Stimulated activated CD8-positive, alpha-beta memory T cell treated with anti-CD3 and anti-CD28 coated beads, Interleukin-2, amount 100 ng/mL, for 1 hour (primary cell): ENCODE measurements around the gene C3orf52.
A peak's percentile ranks its signal among the peaks of the same experiment; 100 is the strongest.

Experiments used
- DNase-seq, 2 donors: peaks; one replicate each; pipeline ENCODE4 v3.0.0-alpha.2; 2020; ENCODE audit warnings: low read depth in 2 of 2

The C3orf52 gene

DNA sequence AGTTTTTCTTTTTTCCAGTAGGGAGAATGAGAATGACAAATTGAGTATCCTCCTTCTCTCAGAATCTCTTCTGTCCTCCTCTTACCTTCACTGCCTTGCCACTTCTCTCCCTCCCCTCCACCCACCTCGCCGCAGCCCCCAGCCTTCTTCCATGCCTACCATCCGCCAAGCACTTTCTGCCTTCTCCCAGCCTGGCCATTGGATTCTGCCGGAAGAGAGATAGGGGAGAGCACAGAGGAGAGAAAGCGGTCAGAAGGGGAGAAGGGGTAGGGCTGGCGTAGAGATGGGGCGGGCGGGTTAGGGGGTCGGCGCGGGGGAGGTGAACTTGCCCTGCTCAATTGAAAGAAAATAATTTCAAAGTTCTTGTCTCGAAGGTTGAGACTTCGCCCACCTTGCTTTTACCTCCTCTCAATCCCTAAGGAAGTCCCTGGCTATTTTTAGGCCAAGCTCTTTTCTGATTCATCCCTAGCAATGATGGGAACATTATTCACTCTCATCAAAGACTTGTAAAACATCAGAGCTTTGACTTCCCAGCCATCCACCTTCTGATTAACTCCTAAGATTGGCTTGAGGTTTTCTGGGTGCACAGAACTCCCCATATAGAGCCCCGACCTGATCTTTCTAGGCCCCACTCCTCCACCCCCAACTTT is 811 bp downstream of the C3orf52 start:
- DNase-seq, result no peak

DNA sequence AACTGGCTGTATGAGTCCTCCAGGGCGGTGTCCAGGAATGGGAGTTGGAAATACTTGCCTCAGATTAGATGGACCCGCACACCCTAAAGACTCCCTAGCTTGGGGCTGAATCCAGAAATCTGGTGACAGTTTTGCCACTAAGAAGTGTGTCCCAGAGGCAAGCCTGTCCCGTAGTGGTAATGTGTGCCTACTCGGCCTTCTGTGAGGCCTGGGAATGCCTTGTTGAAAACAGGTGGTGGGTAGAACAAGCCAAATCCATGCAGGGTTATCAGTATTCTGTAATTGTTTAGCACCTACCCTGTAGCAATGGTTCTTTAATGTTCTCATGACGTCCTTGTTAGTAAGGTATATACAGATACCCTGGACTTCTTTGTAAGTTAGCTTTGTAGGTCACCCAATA is 1.6 kb downstream of the C3orf52 start:
- DNase-seq, result no peak

DNA sequence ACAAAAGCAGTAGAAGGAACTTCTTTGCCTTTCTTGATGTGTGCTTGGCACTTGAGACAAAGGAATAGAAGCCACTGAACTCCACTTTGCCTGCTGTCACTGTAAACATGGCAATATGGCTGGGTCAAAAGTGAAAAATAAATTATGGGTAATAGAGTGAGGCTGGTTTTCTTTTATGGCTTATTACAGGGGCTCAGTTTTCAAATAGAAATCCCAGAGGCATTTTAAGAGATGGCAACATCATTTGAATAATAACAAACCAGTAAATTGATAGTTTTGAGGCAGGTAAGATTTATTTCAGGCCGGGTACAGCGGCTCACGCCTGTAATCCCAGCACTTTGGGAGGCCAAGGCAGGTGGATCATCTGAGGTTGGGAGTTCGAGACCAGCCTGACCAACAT is 2.8 kb downstream of the C3orf52 start:
- DNase-seq, result no peak

DNA sequence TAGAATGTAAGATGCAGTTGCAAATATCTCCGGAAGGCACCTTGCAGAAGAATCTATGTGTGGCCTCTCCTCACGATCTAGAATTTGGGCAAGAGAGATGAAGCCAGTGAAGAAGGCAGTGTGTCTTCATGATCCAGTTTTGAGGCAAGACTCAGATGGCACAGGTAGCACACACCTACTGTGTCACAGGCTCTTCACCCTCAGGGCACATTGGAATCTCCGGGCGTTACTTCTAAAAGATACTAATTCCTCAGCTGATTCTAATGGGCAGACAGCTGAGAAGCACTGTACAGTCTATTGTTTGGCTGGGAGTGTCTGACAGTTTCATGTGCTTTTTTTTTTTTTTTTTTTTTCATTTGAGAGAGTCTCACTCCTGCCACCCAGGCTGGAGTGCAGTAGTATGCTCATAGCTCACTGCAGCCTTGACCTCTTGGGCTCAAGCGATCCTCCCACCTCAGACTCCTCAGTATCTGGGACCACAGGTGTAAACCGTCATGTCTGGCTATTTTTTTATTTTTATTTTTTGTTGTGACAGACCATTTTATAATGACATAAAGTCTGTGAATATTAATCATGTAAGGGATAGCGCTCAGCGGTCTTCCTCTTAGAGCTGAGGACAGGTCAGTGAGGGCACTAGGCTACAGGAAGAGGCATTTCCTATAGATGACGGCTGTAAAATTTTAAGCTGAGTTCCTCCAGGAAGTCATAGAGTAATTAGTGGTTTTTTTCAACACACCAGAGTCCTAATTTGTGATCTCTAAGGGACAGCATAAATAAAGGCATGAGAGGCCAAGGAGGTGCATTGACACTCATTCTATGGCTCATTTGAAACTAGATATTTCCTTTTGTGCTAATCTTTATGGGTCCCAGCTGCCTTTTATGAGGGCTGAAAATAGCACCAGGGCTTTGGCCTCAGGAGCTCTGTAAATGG is 4.0 kb downstream of the C3orf52 start:
- no peak for DNase-seq

DNA sequence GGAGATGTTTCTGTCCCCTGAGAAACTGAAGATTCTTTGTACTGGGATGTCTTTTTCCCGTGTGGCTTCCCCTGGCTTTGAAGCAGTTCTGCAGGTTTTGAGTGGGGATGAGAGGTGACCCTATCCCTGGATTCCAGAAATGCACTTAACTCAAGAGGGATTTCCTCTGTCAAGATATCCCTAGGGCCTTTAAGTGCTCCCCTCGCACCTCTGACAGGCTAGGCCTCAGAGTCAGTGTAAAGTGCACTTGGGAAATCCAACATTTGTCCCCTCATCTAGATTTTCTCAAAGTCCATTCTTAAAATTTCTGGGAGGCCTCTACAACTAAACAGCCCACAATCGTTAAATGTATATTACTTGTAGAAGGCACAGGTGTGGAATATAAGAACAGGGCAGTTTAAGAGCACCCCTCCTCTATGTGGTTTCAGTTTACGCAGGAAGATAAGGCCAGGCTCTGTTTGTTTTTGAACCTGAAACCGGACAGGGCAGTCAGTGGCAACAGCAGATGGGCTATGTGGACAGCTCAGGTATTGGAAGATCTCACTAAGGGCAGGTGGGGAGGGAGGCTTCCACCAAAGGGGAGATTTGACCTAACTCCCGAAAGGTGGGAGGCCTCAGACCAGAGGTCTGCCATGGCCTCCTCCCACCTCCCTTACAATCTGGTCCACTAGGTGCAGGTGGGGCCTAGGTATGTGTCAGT is 4.8 kb downstream of the C3orf52 start:
- no peak for DNase-seq

DNA sequence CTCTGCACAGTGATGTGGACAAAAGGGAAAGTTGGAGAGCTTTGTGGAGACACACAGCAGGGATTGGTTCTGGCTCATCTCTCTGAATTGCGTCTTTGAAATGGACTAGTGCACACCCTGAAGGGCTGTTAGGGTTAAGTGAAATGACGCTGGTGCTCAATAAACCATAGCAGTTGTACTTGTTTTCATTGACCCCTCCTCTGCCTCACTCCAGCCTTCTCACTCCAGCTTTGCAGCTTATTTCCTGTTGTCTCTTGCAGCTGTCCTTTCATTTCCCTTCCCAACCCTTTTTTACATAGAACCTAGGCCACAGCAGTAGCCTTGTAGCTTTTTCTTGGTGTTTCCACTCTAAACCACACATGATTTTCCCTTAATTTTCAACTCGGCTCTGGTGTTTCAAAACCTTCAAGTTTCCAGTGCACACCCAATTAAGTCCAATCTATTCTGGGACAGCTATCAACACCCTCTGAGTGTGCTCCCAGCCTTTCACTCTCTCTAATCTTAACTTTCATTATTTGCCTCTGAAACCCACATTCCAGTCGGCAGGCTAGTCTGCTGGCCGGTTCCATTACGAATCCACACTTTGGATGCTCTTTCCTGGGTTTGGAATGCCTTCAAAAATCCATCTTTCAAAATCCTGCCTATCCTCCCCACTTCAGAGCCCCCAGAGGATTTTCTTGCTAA is 6.4 kb downstream of the C3orf52 start:
- no peak for DNase-seq

DNA sequence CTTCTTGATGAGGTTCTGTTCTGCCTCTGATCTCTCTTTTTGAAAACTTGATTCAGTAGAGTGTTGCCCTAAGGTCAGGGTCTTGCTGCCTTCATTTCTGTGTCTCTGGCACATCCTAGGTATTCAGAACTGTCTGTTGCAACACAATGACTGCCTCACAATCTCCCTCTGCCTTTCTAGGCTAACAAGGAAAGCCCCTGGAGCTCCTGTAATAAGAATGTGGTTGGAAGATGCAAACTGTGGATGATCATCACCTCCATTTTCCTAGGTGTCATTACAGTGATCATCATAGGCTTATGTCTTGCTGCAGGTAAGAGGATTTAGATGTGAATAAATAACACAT is 7.0 kb downstream of the C3orf52 start:
- no peak for DNase-seq

DNA sequence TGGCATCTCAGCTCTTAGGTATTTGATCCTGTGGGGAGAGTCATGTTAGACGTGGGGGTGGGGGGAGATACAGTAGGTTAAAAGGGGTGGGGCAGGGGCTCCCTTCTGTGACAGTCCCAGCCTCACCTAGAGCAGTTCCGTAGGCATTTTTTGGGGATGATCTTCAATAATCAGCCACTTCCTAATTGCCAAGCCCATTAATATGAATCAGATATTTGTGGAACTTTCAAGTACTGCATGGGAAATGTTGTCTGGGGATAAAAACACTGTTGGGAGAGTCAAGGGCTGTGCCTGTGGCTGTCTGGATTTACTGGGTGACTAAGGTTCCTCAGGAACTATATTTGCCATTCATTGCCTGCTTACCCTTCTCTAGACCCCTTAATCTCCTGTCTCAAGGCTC is 9.5 kb downstream of the C3orf52 start:
- DNase-seq, result no peak

DNA sequence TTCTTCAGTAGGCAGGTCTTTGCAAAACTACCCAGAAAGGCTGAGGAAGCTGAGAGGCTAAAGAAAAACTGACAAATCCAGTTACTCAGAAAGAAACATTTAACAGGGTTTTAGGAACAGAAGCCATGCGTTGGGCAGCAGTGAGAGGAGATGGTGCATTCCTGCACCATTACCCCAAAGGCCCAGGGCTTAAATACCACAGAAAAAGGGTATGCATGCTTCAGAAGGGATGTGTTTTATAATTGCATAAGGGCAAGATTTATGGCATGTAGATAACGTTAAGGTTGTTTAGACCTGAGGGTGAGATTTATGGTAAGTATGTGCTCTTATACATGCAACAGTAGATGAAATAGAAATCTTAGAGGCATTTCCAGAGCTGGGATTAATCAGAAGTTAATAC is 10.0 kb downstream of the C3orf52 start:
- DNase-seq, result no peak

DNA sequence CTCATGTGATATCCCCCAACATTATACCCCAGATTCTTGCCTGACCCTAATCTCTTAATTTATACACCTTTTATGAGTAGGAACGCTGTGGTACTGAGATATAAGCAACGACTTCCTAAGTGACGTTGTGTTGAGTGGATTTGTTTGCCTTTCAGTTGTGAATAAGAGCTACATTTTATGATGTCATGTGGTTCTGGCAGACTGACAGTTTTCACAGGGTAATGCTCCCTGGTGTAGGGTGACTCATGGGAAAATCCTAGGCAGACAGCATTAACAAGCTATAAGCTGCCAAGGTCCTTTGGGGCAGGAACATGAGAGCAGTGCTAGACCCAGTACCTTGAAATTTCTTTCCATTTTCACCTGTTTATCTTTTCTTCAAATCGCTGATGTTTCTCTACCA is 11.2 kb downstream of the C3orf52 start:
- no peak for DNase-seq

DNA sequence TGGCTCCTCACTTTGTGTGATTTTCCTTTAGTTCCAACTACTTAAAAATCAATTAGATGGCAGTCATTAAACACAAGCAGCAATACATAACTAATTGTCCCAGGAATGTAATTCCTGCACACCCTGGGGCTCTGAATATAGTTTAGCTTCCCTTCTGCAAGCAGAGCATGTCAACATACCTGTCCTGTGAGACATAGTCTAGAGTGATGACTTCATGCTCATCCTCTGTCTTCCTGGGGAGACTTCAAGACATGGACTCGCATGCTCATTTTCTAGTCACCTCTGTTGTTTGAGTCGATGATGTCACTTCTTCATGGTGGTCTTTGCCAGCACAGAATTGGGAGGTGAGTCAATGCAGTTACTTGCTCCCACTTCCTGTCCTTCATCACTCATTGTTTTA is 15.7 kb downstream of the C3orf52 start:
- DNase-seq, result no peak

DNA sequence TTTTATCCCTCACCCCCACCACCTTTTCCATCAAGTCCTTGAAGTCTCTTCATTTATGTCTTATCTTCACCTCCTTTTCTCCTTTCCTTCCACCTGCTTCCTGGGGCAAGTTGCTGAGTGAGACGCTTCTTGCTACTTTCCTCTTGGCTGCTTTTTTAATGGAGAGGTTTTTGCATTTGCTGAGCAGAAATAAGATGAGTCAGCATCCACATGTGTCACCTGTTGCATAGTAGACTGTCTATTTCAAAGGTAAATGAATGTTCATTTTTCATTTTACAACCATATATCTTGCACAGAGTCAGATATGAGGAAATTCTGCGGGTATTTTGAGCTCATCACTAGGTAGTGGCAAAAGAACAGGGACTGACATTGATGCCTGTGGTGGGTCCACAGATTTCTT is 18.6 kb downstream of the C3orf52 start:
- DNase-seq, result no peak

DNA sequence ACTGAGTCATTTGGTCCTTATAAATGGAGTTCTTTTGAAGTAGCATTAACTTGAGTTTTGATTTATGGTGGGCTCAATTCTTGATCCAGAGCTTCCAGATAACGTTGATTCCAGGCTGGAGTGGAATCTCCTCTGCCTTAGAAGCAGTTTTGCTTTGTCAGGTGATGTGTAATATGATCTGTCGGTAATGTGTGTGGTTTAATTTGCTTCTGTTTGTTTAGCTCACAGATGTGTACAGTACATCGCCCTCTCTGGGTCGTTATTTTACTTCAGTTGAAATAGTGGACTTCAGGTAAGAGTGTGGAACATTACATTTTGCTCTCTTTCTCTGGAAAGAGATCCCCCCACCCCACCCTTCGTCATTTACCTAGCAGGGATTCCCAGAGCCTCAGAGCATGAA is 23.1 kb downstream of the C3orf52 start:
- DNase-seq, result no peak

DNA sequence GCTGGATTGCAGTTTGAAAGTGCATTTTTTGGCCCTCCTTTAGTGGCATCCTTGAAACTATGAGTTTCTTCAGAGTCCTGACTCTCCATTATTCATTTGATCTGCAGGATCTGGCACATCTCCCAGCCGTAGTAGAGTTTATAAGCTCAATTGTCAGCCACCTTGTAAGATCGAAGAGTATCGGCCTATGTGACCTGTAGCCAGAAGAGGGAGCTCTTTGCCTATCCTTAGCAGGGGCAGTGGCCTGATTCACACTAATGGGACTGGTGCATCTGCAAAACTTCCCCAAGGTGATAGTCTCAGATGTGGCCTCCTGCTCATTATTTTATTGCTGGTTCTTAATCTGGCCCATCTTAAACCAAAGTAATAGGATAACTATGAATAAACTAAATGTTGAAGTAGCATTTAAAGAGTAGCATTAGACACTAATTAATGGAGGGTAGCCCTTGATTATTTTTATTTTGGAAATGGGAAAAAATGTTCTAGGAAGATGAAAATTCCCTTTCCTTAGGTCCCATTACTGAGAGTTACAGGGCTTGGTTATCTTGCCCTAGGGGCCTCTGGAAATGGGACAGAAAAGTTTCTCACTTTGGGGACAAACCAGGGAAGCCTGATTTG is 25.7 kb downstream of the C3orf52 start:
- peak; percentile 22 to 32 for DNase-seq

DNA sequence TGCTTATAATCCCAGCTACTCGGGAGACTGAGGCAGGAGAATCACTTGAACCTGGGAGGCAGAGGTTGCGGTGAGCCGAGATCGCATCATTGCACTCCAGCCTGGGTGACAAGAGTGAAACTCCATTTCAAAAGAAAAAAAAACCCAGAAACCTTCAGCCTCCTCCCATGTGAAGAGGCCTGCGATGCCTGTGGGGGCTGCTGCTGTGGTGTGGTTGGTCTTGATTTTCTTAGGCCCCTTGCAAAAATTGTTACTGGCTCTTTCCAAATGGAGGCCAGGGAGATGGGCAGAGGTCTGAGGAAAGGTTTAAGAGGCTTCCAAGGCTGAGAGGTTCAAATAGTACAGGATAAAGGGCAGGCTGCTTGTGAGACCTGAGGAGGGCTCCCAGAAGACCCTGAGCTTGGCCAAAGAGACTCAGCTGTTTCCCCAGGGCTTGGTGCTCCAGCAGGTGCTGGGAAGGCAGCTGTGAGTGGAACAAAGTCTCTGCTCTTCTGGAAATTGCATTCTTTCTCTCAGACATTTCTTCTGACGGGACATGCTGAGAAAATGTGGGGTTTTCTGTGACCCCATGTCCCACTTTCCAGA is 28.5 kb downstream of the C3orf52 start:
- DNase-seq, result no peak

DNA sequence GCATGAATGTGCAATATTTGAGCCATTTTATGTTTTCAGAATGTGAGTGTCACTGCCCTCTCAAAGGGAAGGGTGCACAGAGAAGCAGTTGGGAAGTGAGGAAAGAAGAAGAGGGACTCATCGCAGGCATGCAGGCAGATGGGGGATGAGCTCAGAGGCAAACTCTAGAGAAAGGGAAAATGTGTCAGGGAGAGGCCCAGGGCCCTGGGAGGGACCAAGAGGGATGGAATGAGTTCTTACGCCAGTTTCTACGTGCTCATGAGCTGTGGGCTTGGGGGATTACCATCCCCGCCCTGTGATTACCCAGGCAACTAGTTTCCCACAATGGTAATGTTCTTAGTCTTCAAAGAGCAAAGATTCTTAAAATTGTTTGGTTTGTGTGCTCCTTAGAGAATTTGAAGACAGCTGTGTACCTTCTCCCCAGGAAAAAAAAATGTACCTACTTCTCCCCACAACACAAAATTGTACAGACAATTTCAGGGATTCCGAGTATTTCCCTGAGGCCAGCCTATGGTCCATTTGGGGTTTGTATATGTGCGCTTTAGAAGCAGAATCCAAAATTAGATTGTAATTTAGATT is 29.1 kb downstream of the C3orf52 start:
- no peak for DNase-seq

DNA sequence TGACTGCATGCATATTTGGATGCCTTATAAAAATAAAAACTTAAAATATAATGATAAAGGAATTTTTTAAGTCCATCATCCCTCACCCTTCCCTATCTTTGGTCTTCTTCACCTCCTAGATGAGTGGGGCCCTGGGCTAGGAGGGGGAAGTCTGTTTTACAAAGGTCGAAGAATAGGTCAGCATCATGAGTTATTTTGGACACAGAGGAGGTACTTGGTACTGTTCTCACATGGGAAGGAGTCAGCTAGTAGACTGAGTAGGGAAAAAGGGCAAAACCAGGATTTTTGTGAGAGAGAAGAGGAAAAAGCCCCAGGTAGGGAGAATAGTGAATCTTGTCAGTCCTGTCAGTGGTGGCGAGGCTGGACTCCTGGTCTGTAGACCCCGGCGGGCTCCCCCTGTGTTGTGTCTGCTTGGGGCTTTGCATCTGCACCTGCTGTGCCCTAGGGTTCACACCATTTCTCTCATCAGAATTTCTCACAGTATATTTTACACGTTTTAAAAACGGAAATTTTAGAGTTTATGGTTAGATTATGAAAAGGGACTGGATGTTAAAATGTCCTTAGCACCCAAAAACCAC is 29.7 kb downstream of the C3orf52 start:
- DNase-seq, result no peak

DNA sequence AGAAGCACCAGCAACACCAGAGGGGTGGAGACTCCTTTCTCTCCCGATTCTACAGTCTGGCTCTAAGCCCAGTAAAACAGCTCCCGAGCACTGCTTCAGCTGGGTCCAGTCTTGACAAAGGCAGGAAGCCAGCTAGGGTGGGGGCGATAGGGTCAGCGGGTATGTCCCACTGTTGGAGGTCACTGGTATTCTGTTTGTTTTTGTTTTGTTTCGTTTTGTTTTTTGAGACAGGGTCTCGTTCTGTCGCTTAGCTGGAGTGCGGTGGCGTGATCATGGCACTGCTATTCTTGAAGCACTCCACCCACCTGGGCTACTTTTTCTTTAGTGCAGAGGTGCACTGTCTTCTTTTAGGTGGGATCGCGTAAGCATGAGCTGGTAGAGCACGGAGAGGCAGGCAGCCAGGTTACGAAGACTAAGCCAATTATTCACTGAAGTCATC is 30.6 kb downstream of the C3orf52 start:
- no peak for DNase-seq

DNA sequence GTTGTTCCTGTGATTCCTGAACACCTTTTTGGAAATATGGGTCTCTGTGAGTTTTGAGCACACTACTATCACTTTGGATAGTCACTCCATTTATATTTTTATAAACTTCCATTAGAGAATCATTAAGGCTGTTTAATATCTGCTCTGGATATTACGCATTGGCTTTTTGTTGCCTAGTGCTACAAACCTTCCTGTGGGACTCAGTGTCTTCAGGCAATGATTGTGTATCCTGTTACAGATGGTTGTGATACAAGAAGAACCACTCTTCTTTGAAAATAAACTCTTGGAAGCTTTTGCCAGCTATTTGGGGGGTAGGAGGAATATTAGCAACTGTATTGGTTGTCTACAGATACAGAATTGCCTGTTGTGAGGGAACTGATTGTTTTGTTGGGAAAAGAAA is 31.2 kb downstream of the C3orf52 start:
- no peak for DNase-seq

DNA sequence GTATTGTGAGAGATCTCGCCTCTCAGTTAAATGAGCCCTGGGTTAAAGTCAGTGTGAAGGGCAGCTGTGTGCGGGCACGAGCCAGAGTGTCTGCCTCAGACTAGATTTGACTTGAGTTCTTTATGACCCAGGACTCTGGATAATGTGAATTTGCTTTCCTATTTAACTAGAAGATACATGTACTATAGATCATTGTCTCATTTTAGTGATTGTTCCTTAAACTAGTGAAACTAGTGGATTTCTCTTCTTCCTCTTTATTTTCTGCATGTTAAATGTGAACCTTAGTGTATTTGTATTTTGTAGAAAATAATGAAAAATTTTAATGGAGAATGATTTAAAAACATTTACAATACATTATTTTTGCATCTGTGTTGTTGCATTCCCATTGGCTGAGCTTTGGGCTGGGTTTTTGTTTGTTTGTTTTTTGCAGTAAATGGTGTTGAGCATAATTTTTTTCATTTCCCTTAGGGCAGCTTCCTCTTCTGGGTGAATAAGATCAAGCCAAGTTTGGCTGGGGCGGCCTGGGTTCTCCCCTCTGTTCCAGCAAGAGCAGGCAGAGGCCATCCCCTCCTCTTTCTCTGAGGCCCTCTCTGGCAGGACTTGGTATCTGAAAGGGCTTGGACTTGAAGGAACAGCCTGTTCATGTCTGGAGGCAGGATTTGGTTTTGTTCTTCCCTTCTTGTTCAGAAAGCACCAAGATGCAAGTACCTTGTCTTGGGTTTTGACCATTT is 31.8 kb downstream of the C3orf52 start:
- no peak for DNase-seq
